K562 (cell line): ENCODE results near the gene CHTOP. TPM values are rescaled to one million over a fixed set of nuclear protein-coding genes. Genes with fewer than 3 reads are reported as not detected.

ENCODE experiments used
- ATAC-seq: fragments of 200-7000 bp; cut with Tn5 transposase; 3 replicates; pipeline ENCODE4 v1.9.1; 2020; ENCODE audit warnings: moderate library complexity
- BruUV-seq: library from RNA; stranded (reverse); fragments of 400-500 nt; replicated peaks from 2 replicates; lab custom pipeline; 2021; lab: Mats Ljungman, UMichigan
- CTCF ChIA-PET: fragments of 300-600 bp; formaldehyde crosslinking; extraction: SDS; loops from one replicate; lab custom pipeline; 2021; ENCODE audit warnings: low intra/inter-chr PET ratio; lab: Yijun Ruan, JAX
- POLR2A ChIA-PET: fragments of 300-600, 350-650 bp; sonication (Branson Sonifier 250); formaldehyde crosslinking; extraction: SDS; loops from one replicate; lab custom pipeline; 2021; ENCODE audit warnings: antibody characterized with exemption, inconsistent platforms; lab: Yijun Ruan, JAX
- DNase-seq, 4 experiments: peaks; one replicate each; pipeline versions ENCODE4 v3.0.0 to v3.0.0-alpha.2; 2011 to 2018; ENCODE audit warnings: low spot score in 3 of 4, mixed read lengths in 3 of 4; ENCODE audit errors: extremely low read depth in 1 of 4
- FAIRE-seq: peaks from 2 replicates; lab custom pipeline; 2011; peaks lifted over from hg19 to GRCh38; lab: Jason Lieb, UNC
- H2AFZ ChIP-seq: 2 replicates; pipeline ENCODE4 v1.6.0; 2011; ENCODE audit warnings: low read depth, low read length, control low read depth, inconsistent platforms
- H3K27ac ChIP-seq: fragments of 200-600 bp; 3 replicates; pipeline ENCODE4 v1.8.0; 2011; ENCODE audit warnings: low read depth, mild to moderate bottlenecking, control low read depth, inconsistent platforms, low read length, moderate library complexity, mixed read lengths; ENCODE audit errors: extremely low read depth
- H3K27me3 ChIP-seq, 2 experiments: fragments of 300-600 bp in 1 of 2; 2 replicates in 1 of 2; 3 replicates in 1 of 2; pipeline versions ENCODE4 v1.6.0 to v1.8.0; 2011; ENCODE audit warnings: inconsistent platforms in 2 of 2, low read length in 2 of 2, mild to moderate bottlenecking in 1 of 2, mixed read lengths in 1 of 2, moderate library complexity in 1 of 2; ENCODE audit not compliant: control insufficient read depth in 2 of 2, insufficient read depth in 2 of 2
- H3K36me3 ChIP-seq: fragments of 300-600 bp; 3 replicates; pipeline ENCODE4 v1.8.0; 2011; ENCODE audit warnings: mild to moderate bottlenecking, low read length, inconsistent platforms; ENCODE audit not compliant: control insufficient read depth, insufficient read depth
- H3K4me1 ChIP-seq, 2 experiments: fragments of 200-600 bp in 1 of 2; replicated peaks in 1 of 2; 2 replicates in 1 of 2; 3 replicates in 1 of 2; pipeline versions ENCODE4 v1.5.1 to v1.8.0; 2011; ENCODE audit warnings: inconsistent platforms in 2 of 2, low read length in 2 of 2, mild to moderate bottlenecking in 1 of 2, mixed read lengths in 1 of 2, moderate library complexity in 1 of 2; ENCODE audit not compliant: control insufficient read depth in 2 of 2, insufficient read depth in 2 of 2
- H3K4me2 ChIP-seq: 2 replicates; pipeline ENCODE4 v1.6.1; 2011; ENCODE audit warnings: low read length, control low read depth, inconsistent platforms, mixed read lengths; ENCODE audit not compliant: insufficient read depth
- H3K4me3 ChIP-seq: fragments of 200-600 bp; sonication (generic), shearing (Covaris generic); 2 replicates; pipeline ENCODE4 v1.5.1; 2016; ENCODE audit warnings: control low read depth, inconsistent platforms
- H3K79me2 ChIP-seq: fragments of 200-600 bp; 3 replicates; pipeline ENCODE4 v1.8.0; 2011; ENCODE audit warnings: low read length, inconsistent platforms; ENCODE audit not compliant: control insufficient read depth, insufficient read depth
- H3K9ac ChIP-seq, 2 experiments: 2 replicates each; pipeline versions ENCODE4 v1.6.0 to v1.6.1; 2011; ENCODE audit warnings: low read depth in 2 of 2, low read length in 2 of 2, control low read depth in 1 of 2, inconsistent platforms in 1 of 2, mild to moderate bottlenecking in 1 of 2, mixed read lengths in 1 of 2; ENCODE audit not compliant: insufficient read depth in 1 of 2
- H3K9me1 ChIP-seq: one replicate; pipeline ENCODE4 v1.6.0; 2011; ENCODE audit warnings: inconsistent platforms, mild to moderate bottlenecking, low read length, moderate library complexity; ENCODE audit not compliant: control insufficient read depth, insufficient read depth
- H3K9me3 ChIP-seq: replicated peaks from 2 replicates; pipeline ENCODE4 v1.5.1; 2011; ENCODE audit warnings: low read depth, low read length, inconsistent platforms; ENCODE audit not compliant: control insufficient read depth, insufficient read depth
- H4K20me1 ChIP-seq: replicated peaks from 2 replicates; pipeline ENCODE4 v1.6.1; 2011; ENCODE audit warnings: low read length, inconsistent platforms, mixed read lengths; ENCODE audit not compliant: control insufficient read depth, insufficient read depth
- DMBX1 ChIP-seq: fragments of 250-450 bp; sonication (Bioruptor Pico); IDR thresholded peaks from 2 replicates; pipeline ENCODE4 v1.8.0; 2022; ENCODE audit warnings: inconsistent platforms, mild to moderate bottlenecking, moderate library complexity, borderline replicate concordance
- HDAC8 ChIP-seq: fragments of 450-650 bp; IDR thresholded peaks from 2 replicates; pipeline ENCODE4 v1.6.1; 2016; ENCODE audit warnings: mild to moderate bottlenecking, missing genetic modification characterization, moderate library complexity, missing compliant biosample characterization
- NELFE ChIP-seq: IDR thresholded peaks from 2 replicates; pipeline ENCODE4 v1.6.1; 2011; ENCODE audit warnings: mild to moderate bottlenecking; ENCODE audit not compliant: insufficient read depth, insufficient read length
- NFE2L1 ChIP-seq: fragments of 450-650 bp; IDR thresholded peaks from 2 replicates; pipeline ENCODE4 v1.6.1; 2016; ENCODE audit warnings: missing genetic modification characterization, low read depth, mild to moderate bottlenecking, missing compliant biosample characterization, moderate library complexity, borderline replicate concordance
- RBM17 ChIP-seq: fragments of 200-400 bp; formaldehyde crosslinking; IDR thresholded peaks from 2 replicates; pipeline ENCODE4 v1.6.1; 2017; ENCODE audit warnings: low read depth, mild to moderate bottlenecking, low read length, borderline replicate concordance
- WGBS: fragments of 100-300 bp; shearing (Covaris generic); methylation state at CpG from one replicate; pipeline ENCODE4 v1.1.6; 2016; ENCODE audit warnings: low coverage, mixed read lengths; ENCODE audit not compliant: insufficient coverage; ENCODE audit errors: missing lambda C conversion rate; 5-methylcytosine and 5-hydroxymethylcytosine counted together
- in situ Hi-C: fragments of 300-500 bp; cut with MboI; formaldehyde crosslinking; loops from 4 replicates; pipeline ENCODE4 v1.15.0; 2018; ENCODE audit warnings: inconsistent platforms, mixed read lengths
- intact Hi-C: fragments of 100-400 bp; cut with micrococcal nuclease; formaldehyde crosslinking; loops from 2 replicates; pipeline ENCODE4 v1.14.2; 2022
- polyA plus RNA-seq, 8 experiments: library from polyadenylated mRNA; depleted of rRNA in 4 of 8; stranded (reverse) in 5 of 8; unstranded in 3 of 8; fragments of >200 nt; fragmentation: Nextera tagmentation in 2 of 8; fragmentation: Illumina TruSeq in 1 of 8; extraction: Ambion mirVana in 2 of 8; extraction: Trizol in 1 of 8; gene quantifications; 2 replicates each; pipeline versions ENCODE4 v1.2.1 to v1.2.3, GENCODE V29; 2011 to 2014; ENCODE audit warnings: inconsistent platforms in 1 of 8, missing spikeins in 1 of 8
- total RNA-seq, 7 experiments: library from RNA; depleted of rRNA in 6 of 7; stranded (reverse); fragments of >200 nt in 6 of 7; fragmentation: Illumina TruSeq in 2 of 7; extraction: Trizol in 2 of 7; gene quantifications; 2 replicates each; pipeline versions ENCODE4 v1.2.1 to v1.2.3, GENCODE V29; 2011 to 2021; ENCODE audit warnings: low replicate concordance in 1 of 7

CHTOP gene
- total and polyA plus RNA-seq, 9 of the 15 experiments (the other 6 are each of a cell fraction or from before 2014, with no cell fraction given): 10.2 to 91.8 (median 60.8) TPM

DNA sequence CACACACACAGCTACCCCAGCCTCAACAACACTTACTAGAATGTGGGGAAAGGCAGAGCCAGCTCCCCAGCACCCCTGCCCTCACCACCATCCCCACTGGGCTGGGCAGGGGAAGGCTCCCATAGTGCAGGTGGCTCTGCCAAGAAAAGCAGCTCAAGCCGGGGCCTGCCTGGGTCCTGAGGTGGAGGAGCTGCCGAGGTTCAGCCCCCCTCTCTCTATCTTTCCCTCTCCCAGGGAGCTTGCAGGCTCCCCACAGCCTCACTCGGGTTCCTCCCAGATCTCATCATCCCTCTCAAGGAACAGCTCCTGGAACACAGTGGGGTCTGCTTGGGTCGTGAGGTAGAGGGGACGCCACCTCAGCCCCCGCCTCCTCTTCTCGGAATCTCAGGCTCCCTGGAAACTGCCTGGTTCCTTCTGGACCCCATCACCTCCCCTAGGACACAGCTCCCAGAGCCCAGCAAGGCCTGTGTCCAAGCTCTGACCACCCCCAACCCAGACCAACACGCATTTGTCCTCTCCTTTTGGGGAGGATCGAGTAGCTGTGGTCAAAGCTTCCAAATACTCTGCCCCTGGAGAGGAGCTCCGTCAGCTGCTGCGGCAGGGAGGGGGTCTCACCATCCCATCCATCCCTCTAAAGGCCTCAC, 21.6 kb upstream of the CHTOP start:
- H3K27me3 ChIP-seq: no peaks in the 10 kb centered on the region
- ATAC-seq (no peak), DNase-seq (no peak), FAIRE-seq (no peak)
- in situ Hi-C loops (no loop called here), intact Hi-C loops (no loop called here)
- CTCF ChIA-PET: no interaction called here
- H3K27ac ChIP-seq: no peak overlapping the region
- H3K9me1 ChIP-seq: peaks cover 6% of the 10 kb centered on the region
- POLR2A ChIA-PET: interaction anchor here (0.6 to 2.0 kb wide), 6 partner anchors 12 to 109 kb away, joined by 3 to 17 read pairs (median 3); partner anchors contain the start of genes CHTOP and S100A13
- no peak overlapping the region for H3K4me3 ChIP-seq
- TF ChIP-seq DMBX1 (CRISPR knock-in tag): no peak
- TF ChIP-seq HDAC8 (tag): no peak
- no peak for TF ChIP-seq NELFE
- TF ChIP-seq NFE2L1 (tag): no peak
- no peak for TF ChIP-seq RBM17
- no peak overlapping the region; a peak in 1 of 4 replicates for H3K9ac ChIP-seq
- H3K79me2 ChIP-seq: no peaks in the 10 kb centered on the region
- H3K9me3 ChIP-seq: no peaks in the 10 kb centered on the region
- no peak overlapping the region for H2AFZ ChIP-seq
- no peaks in the 10 kb centered on the region for H3K36me3 ChIP-seq
- WGBS: 55% methylated on average over 9 of the region's 11 CpGs
- BruUV-seq: no TSS peak
- no peaks in the 10 kb centered on the region for H4K20me1 ChIP-seq
- H3K4me1 ChIP-seq: peaks cover 39 to 62% of the 10 kb centered on the region in 2 experiments
- no peak overlapping the region for H3K4me2 ChIP-seq
